Hindlimb muscle (tissue), 1 donor: Measurements from ENCODE around the gene KCNK6. TPM values are rescaled to one million over a fixed set of nuclear protein-coding genes. Genes with fewer than 3 reads are reported as not detected.

Experiments
- DNase-seq: peaks from one replicate; pipeline ENCODE4 v3.0.0-alpha.2; 2013
- polyA plus RNA-seq: library from polyadenylated mRNA; unstranded; fragments of 120-200 nt; gene quantifications from one replicate; pipeline ENCODE4 v1.2.1, GENCODE V29; 2013; ENCODE audit not compliant: insufficient read length

KCNK6 gene
- 2.2 TPM for polyA plus RNA-seq

DNA sequence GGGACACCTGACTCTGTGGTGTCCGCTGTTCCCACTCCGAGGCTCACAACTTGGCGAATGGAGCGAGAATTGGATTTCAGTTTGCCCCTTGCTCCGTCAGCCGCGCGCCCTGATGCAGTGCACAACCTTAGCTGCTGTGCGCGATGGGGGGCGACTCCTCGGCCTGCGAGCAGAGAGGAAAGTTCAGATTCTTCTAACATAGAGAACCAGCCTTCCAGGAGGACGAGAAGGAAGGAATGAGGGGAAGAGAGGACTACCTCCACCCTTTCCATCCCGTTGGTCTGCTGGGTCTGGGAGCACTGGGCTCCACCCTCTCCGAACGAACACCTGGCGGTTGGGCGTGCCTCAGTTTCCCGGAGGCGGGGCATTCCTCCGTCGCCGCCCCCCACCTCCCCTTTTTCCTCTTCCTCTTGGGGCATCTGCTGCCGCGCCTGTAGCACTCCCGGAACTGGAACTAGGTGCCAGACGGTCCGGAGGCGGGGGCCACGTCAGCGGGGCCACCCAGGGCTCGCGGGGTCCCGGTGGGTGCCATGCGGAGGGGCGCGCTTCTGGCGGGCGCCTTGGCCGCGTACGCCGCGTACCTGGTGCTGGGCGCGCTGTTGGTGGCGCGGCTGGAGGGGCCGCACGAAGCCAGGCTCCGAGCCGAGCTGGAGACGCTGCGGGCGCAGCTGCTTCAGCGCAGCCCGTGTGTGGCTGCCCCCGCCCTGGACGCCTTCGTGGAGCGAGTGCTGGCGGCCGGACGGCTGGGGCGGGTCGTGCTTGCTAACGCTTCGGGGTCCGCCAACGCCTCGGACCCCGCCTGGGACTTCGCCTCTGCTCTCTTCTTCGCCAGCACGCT, at the start of gene KCNK6:
TSS of gene KCNK6 (plus strand) at position 425 of the 838 bp plus-strand sequence. CDS start at position 531, 106 bp downstream.
- peak; percentile 45 for DNase-seq

DNA sequence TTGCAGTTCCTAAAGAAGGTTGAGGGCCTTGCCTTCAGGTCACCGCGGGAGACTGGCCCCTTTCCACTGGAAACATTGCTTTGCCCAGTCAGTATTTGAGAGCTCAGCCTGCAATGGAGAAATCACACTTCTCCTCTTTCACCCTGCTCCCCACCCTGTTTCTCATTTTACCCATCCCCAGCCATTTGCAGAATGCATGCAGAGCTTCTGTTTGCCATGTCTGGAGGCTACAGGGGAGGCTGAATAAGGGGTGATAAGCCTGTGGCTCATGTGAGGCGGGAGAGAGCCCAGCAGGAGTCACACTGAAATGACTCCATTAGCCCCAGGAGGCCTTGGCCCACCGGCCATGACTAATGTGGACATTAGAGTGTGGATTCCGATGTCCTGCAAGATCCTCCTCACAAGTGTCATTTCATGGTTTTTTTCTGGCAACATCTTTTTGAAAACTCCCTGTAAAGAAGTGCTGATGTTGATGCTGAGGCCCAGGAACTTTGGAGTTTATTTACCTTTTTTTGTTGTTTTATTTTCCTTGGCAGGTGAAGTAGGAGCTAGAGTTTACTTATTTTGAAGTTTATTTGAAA, 49.0 kb upstream of the KCNK6 start:
- no peak for DNase-seq

DNA sequence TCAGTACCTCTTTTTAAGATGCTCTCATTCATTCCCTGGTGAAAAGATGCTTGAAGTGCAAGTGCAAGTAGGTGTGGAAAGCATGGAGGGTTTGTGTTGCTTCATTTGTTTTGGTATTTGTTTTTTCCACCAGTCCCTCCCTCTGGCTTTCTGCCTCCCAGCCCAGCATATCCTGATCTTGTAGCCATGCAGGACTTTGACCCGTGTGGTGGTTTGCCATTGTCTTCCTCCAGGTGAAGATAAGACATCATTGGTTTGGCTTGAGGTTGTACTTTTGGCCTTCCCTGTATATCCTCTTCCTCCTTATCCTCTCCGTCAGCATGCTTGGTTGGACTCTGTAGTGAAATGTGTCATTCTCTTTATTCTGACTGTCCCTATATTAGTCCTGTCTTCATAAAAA, 46.1 kb upstream of the KCNK6 start:
- no peak for DNase-seq

DNA sequence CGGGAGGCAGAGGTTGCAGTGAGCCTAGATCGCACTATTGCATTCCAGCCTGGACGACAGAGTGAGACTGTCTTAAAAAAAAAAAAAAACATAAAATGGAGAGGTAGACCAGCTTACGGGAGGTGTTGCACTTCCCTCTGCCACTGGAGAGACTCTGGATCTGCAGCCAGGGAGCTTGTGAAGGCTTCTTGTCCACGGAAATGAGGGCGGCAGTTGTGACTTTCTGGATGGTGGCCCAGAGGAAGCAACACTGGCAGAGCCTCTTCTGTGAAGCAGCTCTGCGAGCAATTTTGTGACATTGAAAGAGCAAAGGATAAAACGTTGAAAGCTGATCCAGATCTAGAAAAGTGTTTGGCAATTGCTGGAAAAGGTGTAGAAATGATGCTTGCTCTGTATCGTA, 44.9 kb upstream of the KCNK6 start:
- DNase-seq: no peak

DNA sequence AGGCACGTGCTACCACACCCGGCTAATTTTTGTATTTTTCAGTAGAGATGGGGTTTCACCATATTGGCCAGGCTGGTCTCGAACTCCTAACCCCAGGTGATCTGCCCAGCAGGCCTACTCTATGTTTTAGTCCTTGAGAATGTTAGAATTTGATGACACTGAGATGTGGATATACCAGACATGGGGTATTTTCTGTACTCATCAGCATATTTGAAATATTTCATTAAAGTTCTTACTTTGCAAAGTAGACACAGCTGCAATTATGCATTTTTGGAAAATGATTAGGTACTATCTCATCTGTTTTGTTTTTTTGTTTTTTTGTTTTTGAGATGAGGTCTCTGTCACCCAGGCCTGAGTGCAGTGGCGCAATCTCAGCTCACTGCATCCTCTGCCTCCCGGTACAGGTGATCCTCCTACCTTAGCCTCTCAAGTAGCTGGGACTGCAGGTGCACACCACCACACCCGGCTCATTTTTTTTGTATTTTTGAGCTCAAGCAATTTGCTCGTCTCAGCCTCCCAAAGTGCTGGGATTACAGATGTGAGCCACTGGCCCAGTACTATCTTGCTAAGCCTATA, 42.6 kb upstream of the KCNK6 start:
- no peak for DNase-seq

DNA sequence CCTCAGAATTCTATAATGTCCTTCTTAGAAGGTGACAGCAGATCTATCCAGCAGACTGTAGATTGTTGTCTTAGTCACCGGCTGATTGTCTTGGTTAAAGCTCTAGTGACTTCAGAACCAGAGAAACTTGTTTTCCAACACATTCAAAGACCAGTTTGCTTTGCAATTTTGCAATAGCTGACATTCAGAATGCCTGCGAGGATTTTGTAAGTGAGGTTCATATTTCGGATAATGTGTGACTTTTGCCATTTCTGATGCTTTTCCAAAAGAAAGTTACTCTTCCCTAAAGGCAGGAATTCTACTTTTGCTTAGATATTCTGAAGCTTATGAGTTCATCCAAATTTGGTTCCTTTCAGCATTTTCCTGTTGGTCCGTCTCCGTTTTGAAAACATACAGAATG, 42.1 kb upstream of the KCNK6 start:
- DNase-seq: no peak

DNA sequence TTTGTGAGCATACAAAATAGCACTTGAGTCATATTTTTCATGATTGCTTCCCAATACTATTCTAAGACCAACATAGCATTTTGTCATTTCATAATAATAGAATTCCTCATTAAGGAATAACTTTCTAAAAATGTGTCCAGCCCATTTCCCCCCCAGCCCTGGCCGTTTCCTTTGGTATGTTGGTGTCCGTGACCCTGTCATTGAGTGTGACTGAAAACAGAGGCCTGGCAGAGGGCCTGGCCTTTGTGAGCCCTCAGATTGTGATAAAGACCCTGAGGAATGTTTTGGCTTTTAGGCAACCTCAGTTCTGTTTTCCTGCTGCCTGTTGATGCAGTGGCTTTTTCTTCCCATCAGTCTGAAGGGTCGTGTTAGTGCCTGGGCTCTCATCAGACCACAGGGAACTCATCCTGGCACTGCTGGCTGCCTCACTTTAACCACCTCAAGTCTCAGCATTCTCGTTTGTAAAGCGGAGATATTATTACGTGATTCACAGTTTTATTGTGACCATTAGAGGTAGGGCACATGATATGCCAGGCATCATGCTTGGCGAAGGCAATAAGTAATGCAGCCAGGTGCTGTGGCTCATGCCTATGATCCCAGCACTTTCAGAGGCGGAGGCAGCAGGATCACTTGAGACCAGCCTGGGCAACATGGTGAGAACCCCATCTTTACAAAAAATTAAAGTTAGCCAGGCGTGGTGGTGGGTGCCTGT, 41.5 kb upstream of the KCNK6 start:
- DNase-seq: no peak

DNA sequence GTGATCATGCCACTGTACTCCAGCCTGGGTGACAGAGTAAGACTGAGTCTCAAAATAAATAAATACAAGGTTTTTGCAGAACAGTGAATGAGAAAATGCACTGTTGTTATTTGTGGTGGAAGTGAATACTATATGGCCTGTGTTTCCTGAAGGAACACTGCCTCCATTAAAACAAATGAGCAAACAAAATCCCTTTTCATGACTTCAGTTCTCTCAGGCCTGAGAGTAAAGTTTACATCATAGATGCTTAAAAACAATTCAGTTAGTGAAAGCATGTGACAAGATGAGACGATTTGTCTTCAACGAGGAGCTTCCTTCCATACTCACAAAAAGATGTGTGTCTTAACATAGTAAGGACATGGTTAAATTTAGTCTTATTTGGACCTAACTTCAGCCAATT, 40.9 kb upstream of the KCNK6 start:
- no peak for DNase-seq

DNA sequence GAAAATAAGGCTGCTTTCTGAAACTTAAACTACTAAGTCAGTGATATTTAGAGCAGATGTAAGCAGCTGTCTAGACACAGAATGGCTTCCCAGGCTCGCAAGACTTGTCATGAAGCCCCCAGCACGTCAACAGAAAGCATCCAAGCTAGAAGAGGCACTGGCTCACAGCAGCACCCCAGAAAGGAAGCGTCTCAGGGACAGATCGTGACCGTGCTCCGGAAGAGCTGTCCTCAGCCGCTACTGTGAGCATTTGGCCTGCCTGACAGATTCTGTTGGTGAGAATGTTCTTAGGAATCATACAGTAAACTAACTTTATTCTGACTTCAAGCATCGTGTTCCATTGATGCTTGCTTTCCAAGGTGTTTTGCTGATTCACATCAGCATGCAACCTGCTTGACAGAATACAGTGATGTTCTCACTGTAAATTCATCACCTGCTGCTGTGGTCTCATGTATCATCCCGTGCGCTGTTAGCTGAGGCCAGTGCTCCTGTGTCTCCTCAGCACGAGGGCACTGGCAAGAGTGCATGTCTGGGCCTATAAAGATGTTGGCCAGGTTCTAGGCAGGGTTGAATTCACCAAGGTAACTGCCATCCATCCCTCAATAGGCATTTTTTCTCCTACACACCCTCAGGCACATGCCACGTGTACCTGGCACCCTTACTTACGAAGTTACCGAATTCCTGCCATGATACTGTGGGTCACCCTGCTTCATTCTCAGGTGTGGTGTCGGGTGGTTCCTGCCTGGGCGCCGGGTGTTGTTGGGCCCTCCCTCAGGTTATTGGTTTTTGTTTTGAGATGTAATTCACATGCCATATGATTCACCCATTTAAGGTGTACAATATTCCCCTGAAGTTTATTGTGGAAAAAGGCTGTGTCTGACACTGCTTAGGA, 39.4 kb upstream of the KCNK6 start:
- DNase-seq: no peak

DNA sequence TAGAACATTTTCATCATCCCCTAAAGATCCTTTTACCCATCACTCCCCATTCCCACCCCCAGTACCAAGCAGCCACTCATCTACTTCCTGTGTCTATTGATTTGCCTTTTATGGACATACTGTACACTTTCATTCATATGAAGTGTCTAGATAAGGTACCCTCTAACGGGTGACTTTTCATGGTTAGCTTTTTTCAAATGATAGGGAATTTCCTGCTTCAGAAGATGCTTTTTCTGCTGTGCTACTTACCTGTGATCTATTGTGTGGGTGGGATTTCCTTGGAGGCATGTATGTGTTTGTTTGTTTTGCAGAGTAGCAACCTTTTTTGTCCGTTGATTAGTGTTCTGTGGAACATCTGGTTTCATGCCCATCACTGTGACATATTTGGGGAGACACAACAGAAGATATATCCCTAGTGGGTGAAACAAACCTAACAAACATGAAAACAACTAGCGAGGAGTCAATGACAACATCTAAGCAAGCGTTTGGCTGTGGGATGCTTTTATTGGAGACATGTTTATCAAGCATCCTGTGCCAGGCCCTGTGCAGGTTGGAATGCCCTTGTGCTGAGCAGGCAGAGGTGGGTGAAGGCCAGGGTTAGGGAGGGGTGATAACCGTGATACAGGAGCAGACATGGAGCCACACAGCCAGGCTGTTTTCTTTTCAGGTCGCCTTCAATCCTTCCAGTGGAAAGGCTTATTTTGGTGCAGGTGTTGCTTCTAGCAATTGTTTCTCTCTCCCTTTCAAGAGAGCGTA, 37.7 kb upstream of the KCNK6 start:
- no peak for DNase-seq

DNA sequence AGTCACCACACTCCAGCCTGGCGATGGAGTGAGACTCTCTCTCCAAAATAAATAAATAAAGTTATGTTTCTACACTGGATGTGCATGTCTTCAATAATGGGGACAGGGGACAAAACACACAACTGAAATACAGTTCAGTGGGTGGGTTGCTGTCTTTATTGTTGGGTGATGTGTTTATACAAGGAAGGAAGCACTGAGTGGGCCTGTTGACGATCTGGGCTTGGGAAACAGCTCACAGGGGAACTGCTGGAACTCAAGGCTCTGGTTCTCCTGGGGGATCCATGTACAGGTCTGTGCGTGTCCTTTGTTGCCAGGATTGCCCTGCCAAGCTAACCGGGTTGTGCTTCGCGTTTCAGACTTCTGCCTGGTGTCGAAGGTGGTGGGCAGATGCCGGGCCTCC, 36.4 kb upstream of the KCNK6 start:
- no peak for DNase-seq

DNA sequence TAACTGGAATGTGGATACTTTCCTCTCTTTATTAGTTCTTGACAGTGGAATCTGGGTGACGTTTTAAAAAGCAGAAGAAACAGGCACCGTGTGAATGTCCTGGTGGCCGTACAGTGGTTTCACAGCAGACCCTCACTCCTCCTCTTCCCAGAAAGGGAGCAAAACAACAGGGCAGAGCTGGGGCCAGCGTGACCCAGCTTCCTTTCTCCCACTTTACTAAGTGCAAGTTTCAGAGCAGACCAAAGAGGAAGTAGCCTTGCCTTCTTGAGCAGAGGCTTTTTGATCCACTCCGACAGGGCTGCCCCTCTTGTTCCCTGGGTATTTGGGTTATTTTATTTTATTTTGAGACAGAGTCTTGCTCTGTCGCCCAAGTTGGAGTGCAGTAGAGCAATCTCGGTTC, 35.2 kb upstream of the KCNK6 start:
- no peak for DNase-seq

DNA sequence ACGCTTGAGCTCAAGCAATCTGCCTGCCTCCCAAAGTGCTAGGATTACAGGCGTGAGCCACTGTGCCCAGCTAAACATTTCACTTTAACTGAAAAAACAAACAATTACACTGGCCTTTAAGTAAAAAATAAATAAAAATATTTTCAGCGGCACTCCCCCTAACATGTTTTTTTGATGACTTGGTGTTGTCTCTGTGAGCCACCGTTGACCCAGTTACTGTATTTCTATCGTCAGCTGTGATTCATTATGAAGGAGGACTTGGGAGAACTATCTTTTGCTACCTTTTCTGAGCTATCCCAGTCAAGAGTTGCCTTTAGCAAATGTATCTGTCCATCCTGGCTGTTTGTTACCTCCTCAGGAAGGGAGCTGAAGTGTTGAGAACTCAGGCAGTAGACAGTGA, 34.1 kb upstream of the KCNK6 start:
- no peak for DNase-seq

DNA sequence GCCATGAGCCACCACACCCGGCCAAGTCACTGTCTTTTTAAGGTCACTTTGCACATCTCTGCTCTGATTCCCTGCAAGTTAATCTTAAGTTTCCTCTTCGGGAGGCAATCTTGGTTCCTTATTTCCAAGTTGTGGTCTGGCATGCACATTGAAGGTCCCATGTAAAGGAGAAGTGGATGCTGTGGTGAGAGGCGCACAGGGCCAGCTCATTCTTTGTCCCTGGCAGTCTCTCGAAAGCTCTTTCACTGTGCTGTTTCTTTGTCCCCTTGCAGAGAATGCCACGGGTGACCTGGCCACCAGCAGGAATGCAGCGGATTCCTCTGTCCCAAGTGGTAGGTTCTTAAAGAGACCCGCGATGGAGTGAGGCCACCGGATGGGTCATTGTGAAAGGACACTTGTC, 32.0 kb upstream of the KCNK6 start:
- no peak for DNase-seq

DNA sequence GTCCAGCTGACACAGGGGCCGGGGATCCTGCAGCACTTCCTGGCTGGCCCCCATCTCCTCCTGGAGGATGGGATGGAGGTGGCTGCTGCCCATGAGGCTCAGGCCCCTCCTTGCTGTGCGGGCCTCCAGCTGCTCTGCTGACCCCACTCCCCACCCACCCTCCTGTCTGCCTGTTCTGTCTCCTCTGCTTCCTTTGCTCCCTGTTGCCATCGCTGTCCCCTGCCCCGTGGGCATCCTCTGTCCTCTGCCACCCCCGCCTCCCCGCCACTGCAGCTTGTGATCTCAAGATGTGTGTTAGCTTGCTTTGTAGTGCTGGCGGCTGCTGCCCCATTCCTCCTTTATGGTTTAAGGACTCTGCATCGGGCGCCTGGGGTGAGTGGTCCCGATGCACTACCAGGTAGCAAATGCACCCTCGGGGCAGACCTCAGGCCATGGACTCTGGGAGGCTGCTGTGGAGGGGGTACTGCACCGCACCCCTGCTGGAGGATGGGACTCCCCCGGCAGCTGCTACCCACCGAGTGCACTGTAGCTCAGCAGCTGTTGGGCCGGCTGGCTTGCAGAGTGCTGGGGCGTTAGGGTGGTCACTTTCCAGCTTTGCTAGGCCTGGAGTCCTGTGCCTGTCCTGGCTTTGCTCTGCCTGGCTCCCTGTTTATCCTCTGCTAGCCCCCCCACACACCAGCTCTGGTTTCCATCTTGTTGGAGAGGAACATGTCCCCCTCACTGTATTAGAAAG, 31.4 kb upstream of the KCNK6 start:
- DNase-seq: no peak

DNA sequence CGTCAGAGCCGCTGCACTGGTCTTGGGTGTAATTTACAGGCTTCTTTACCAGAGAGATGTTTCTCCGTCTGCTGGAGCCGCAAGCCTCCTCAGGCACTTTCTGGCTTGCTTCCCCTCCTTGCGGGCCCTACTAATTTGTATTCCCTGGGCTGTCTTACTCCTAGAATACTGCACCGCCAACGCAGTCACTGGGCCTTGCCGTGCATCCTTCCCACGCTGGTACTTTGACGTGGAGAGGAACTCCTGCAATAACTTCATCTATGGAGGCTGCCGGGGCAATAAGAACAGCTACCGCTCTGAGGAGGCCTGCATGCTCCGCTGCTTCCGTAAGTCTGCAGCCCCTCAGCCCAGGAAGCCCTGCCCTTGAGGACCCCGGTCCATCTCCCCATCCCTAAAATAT, 29.7 kb upstream of the KCNK6 start:
- DNase-seq: no peak

DNA sequence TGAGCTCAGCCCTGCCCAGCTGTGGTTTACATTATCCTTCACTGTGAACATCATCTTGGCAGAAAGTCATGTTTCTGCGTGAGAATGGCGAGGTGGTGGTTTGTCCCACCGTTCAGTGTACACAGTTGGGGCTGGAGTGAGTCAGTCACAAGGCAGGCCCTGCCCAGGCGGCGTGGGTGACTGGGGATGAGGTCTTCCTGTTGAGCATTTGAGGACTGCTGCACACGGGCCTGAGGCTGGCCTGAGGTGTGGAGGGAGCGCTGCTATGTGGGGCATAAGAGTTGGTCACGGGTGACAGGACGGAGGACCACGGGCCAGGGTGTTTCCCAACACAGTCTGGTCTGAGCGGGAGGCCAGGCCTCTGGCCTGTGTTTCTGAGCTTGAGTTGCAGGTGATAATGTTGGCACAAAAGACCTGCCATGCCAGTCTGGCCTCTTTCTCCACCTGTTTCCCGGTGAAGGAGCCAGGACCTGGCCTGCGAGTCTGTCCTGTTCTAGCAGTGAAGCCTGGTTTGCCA, 29.0 kb upstream of the KCNK6 start:
- peak; percentile 36 for DNase-seq

DNA sequence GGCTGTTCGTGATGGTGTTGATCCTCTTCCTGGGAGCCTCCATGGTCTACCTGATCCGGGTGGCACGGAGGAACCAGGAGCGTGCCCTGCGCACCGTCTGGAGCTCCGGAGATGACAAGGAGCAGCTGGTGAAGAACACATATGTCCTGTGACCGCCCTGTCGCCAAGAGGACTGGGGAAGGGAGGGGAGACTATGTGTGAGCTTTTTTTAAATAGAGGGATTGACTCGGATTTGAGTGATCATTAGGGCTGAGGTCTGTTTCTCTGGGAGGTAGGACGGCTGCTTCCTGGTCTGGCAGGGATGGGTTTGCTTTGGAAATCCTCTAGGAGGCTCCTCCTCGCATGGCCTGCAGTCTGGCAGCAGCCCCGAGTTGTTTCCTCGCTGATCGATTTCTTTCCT, 27.8 kb upstream of the KCNK6 start:
- no peak for DNase-seq

DNA sequence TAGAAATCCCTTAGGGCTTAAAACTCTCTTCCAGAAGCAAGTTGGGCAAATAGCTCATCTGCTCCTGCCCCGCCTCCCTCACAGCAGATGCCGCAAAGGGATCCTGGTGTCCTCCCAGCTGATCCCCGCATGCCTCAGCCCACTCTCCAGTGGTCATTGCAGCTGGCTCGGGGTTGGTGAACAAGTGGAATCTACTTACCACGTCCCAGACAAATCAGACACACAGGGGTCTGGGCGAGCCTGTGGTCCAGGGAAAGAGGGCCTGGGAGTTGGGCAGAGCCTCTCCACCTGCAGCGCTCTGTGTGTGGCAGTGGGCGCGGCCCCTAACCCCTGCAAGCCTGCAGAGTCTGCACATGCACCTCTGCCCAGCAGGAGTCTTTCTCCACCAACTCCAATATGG, 26.4 kb upstream of the KCNK6 start:
- DNase-seq: no peak

DNA sequence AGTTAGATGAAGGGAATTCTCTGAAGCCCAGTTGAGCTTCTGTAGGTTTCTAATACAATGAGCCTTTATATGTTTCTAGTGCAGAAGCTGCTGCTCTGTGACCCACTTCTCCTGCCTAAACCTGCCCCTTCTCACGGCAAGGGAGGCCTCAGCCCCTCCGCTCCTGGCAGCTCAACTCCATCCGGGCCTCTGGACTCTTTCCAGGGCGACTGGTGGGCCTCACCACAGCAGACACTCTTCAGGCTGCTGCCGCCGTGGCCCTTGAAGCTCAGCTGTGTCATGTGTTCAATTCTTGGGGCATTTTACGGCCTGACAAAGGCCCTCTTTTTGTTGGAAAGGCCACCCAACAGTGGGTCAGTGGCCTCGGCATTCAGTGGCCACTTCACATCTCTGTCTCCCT, 25.6 kb upstream of the KCNK6 start:
- no peak for DNase-seq
